Osteocyte (in vitro differentiated cells): ENCODE data around the gene PTPRM. TPM values are rescaled to one million over a fixed set of nuclear protein-coding genes. Genes with fewer than 3 reads are reported as not detected.

Experiments used
- DNase-seq: peaks from one replicate; pipeline ENCODE4 v3.0.0; 2021; ENCODE audit warnings: mixed read lengths; ENCODE audit not compliant: unreplicated experiment; ENCODE audit errors: extremely low spot score
- H3K27ac Mint-ChIP-seq: one replicate; pipeline ENCODE4 v1.8.0; 2021; ENCODE audit warnings: mild to moderate bottlenecking, mixed read lengths; ENCODE audit not compliant: unreplicated experiment
- H3K27me3 Mint-ChIP-seq: one replicate; pipeline ENCODE4 v1.8.0; 2021; ENCODE audit warnings: mixed read lengths; ENCODE audit not compliant: unreplicated experiment
- H3K36me3 Mint-ChIP-seq: one replicate; pipeline ENCODE4 v1.8.0; 2021; ENCODE audit warnings: mixed read lengths; ENCODE audit not compliant: unreplicated experiment
- H3K4me1 Mint-ChIP-seq: one replicate; pipeline ENCODE4 v1.8.0; 2021; ENCODE audit warnings: mixed read lengths; ENCODE audit not compliant: unreplicated experiment
- H3K4me3 Mint-ChIP-seq: one replicate; pipeline ENCODE4 v1.8.0; 2021; ENCODE audit warnings: mild to moderate bottlenecking, moderate library complexity, mixed read lengths; ENCODE audit not compliant: unreplicated experiment
- H3K9me3 Mint-ChIP-seq: one replicate; pipeline ENCODE4 v1.8.0; 2021; ENCODE audit warnings: mixed read lengths; ENCODE audit not compliant: unreplicated experiment
- CTCF ChIP-seq: fragments of 200-600 bp; sonication (generic); IDR thresholded peaks from 2 replicates; pipeline ENCODE4 v1.5.0; 2021; ENCODE audit warnings: antibody characterized with exemption, mild to moderate bottlenecking, moderate library complexity
- total RNA-seq: library from RNA; stranded (reverse); gene quantifications from 2 replicates; pipeline ENCODE4 v1.2.1, GENCODE V29; 2021

The PTPRM gene
- total RNA-seq, 1 donor from 2014 or later: 105 TPM

DNA sequence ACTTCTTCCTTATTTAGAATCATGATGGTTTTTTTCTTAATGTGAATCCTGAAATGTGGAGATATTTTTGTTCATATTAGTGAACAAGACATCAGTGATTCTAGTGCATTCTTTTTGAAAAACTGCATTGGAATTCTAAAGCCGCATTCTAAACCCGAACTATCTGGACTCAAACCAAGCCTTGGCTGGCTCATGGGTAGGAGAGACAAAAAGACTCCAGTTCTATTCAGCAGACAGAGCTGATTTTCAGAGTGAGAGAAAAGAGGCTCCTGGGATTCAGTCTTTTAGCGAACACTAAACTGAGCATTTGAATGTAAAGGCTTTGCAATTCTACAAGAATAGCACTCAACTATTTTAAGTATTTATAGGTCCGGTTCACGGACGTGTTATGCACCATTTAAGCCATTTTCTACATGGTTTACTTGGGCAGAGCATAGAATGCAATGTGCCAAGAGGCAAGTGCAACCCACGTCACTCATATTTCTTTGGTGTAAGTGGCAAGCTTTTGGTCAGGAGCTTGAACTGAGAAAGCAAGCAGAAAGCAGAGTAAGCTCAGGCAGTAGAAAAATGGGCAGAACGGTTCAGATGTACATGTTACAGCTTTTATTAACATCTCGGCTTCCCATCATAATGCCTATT is 814.8 kb downstream of the PTPRM start:
- Mint-ChIP-seq H3K27ac (no peak overlapping the region), H3K36me3 (peaks cover 53% of the 10 kb centered on the region)
- DNase-seq: no peak

GRCh38 chr18:8385400-8385799 is 818.3 kb downstream of the PTPRM start:
- Mint-ChIP-seq H3K36me3 (peaks cover 57% of the 10 kb centered on the region), H3K27me3 (no peaks in the 10 kb centered on the region), H3K9me3 (no peaks in the 10 kb centered on the region), H3K4me1 (no peaks in the 10 kb centered on the region), H3K4me3 (no peak overlapping the region), H3K27ac (no peak overlapping the region)
- TF ChIP-seq CTCF: no peak
- DNase-seq: no peak

More for the DNA sequence above, 814.8 kb downstream of the PTPRM start:
- H3K27me3 Mint-ChIP-seq: no peaks in the 10 kb centered on the region
- no peak for TF ChIP-seq CTCF
- no peaks in the 10 kb centered on the region for H3K4me1 Mint-ChIP-seq
- no peak overlapping the region for H3K4me3 Mint-ChIP-seq
- H3K9me3 Mint-ChIP-seq: no peaks in the 10 kb centered on the region

GRCh38 chr18:8386669-8387380 is 819.7 kb downstream of the PTPRM start:
- no peak for DNase-seq
- Mint-ChIP-seq H3K27ac (no peak overlapping the region), H3K4me1 (no peaks in the 10 kb centered on the region), H3K27me3 (no peaks in the 10 kb centered on the region), H3K4me3 (no peak overlapping the region), H3K9me3 (no peaks in the 10 kb centered on the region), H3K36me3 (peaks cover 51% of the 10 kb centered on the region)
- no peak for TF ChIP-seq CTCF

- Mint-ChIP-seq H3K36me3 (peaks cover 54% of the 10 kb centered on the region), H3K27me3 (no peaks in the 10 kb centered on the region), H3K4me3 (no peak overlapping the region), H3K4me1 (no peaks in the 10 kb centered on the region), H3K27ac (no peak overlapping the region), H3K9me3 (no peaks in the 10 kb centered on the region)
- peak; percentile 92 for TF ChIP-seq CTCF
- no peak for DNase-seq
Measured at GRCh38 chr18:8389391-8390340, 822.5 kb downstream of the PTPRM start.

DNA sequence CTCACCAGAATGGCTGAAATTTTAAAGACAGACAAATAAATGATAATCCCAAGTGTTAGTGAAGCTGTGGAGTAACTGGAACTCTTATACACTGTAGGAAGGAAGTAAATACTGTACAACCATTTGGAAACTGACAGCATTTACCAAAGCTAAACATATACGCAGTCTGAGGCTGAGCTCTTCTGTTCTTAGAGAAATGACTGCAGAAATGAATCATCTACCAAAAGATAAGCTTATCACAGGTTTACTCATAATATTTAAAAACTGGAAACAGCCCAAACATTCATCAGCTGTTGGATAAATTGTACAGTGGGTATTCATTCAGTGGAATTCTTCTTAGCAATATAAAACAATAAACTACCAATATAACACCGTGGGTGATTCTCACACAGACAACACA is 824.0 kb downstream of the PTPRM start:
- no peak for DNase-seq
- Mint-ChIP-seq H3K36me3 (peaks cover 52% of the 10 kb centered on the region), H3K27ac (no peak overlapping the region), H3K4me3 (no peak overlapping the region), H3K27me3 (no peaks in the 10 kb centered on the region), H3K9me3 (no peaks in the 10 kb centered on the region), H3K4me1 (no peaks in the 10 kb centered on the region)
- TF ChIP-seq CTCF: no peak
